Psoas muscle (tissue), 8 donors: ENCODE data around the gene HES5. TPM values are rescaled to one million over a fixed set of nuclear protein-coding genes. Genes with fewer than 3 reads are reported as not detected.

Source experiments
- ATAC-seq, 4 donors: fragments of 200-7000 bp; cut with Tn5 transposase; one replicate each; pipeline ENCODE4 v1.9.1; 2020; ENCODE audit warnings: moderate library complexity in 3 of 4, mild to moderate bottlenecking in 2 of 4
- DNase-seq, 2 donors: peaks; one replicate each; pipeline ENCODE4 v3.0.0-alpha.2; 2020
- H3K27ac ChIP-seq: fragments of 200-600 bp; one replicate; pipeline ENCODE4 v1.8.0; 2022
- H3K27me3 ChIP-seq, 3 donors: fragments of 200-600 bp in 1 of 3; one replicate each; pipeline versions ENCODE4 v1.6.1 to v1.8.0; 2013 to 2022; ENCODE audit warnings: low read length in 2 of 3, mild to moderate bottlenecking in 2 of 3, moderate library complexity in 1 of 3; ENCODE audit not compliant: insufficient read depth in 3 of 3
- H3K36me3 ChIP-seq, 2 donors: fragments of 200-600 bp in 1 of 2; one replicate each; pipeline versions ENCODE4 v1.6.1 to v1.8.0; 2013 to 2022; ENCODE audit warnings: low read depth in 1 of 2, mild to moderate bottlenecking in 1 of 2, moderate library complexity in 1 of 2; ENCODE audit not compliant: insufficient read depth in 1 of 2
- H3K4me1 ChIP-seq: fragments of 200-600 bp; one replicate; pipeline ENCODE4 v1.8.0; 2022
- H3K4me3 ChIP-seq: fragments of 200-600 bp; one replicate; pipeline ENCODE4 v1.8.0; 2022; ENCODE audit warnings: mild to moderate bottlenecking
- H3K9me3 ChIP-seq: fragments of 200-600 bp; one replicate; pipeline ENCODE4 v1.8.0; 2022
- WGBS, 3 donors: extraction: QIAGEN DNeasy Blood & Tissue Kit; methylation state at CpG; one replicate each; pipeline versions ENCODE4 v1.1.6 to v1.1.7; 2013; 5-methylcytosine and 5-hydroxymethylcytosine counted together
- intact Hi-C, 2 donors: fragments of 100-400 bp; cut with DNase I; formaldehyde crosslinking; loops; one replicate each; pipeline versions ENCODE4 v1.11.0 to v1.14.2; 2022
- polyA plus RNA-seq, 3 donors: library from polyadenylated mRNA; stranded (reverse); fragments of 200-250 nt; gene quantifications; one replicate each; pipeline ENCODE4 v1.2.3, GENCODE V29; 2013
- total RNA-seq, 4 donors: library from RNA; stranded (reverse); fragmentation: NEBNext Ultra II Directional in 2 of 4; extraction: Animal tissue kit (Norgen Biotek cat#: 25700) in 2 of 4; gene quantifications; one replicate each; pipeline versions ENCODE4 v1.2.1 to v1.2.4, GENCODE V29; 2021 to 2023
- TF ChIP-seq, protein P1 (sequence below): fragments of 200-600 bp; IDR thresholded peaks from one replicate; pipeline ENCODE4 v1.8.0; 2022; ENCODE audit warnings: antibody characterized with exemption
- donor health status: healthy with polysubstance abuse.
- donor health status: DM: no; HTN: no; CAD: no; lungs with moderate emphysema.
- donor health status: Bipolar disorder and iron deficiency.
- donor health status: healthy.
- donor health status: DM: yes; HTN: yes; CAD: no.
- donor health status: DM: no; HTN: no; CAD: no.
- donor health status: DM: no; HTN: no; CAD: no.
- donor health status: DM: yes; HTN: yes; CAD: no.

Gene HES5
- total and polyA plus RNA-seq, 7 donors = 0.13 to 0.77 (median 0.28) TPM; not detected in 1

DNA sequence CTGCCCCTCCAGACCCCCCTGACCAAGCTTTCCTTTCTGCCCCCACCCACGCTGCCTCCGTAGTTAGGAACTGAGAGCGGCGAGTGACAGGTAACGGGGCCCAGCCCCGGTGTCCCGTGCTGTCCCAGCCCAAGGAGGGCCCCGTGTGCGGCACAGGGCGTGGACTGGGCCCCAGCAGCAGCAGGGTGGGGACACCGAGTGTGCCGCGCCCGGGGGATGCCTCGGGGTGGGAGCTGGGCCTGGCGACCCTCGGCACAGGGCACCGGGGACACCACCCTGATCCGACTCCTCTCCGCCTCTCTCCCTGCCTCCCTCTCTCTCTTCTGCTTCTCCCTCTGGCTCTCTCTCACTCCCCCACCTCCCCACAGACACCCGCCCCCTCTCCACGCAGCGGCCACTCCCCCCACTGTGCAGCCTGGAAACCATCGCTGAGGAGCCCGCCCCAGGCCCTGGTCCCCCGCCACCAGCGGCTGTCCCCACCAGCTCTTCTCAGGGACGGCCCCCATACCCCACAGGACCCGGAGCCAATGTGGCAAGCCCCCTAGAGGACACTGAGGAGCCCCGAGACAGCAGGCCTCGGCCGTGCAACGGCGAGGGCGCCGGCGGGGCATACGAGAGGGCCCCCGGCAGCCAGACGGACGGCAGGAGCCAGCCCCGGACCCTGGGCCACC, 26.4 kb downstream of the HES5 start:
- TF ChIP-seq, protein P1, sequence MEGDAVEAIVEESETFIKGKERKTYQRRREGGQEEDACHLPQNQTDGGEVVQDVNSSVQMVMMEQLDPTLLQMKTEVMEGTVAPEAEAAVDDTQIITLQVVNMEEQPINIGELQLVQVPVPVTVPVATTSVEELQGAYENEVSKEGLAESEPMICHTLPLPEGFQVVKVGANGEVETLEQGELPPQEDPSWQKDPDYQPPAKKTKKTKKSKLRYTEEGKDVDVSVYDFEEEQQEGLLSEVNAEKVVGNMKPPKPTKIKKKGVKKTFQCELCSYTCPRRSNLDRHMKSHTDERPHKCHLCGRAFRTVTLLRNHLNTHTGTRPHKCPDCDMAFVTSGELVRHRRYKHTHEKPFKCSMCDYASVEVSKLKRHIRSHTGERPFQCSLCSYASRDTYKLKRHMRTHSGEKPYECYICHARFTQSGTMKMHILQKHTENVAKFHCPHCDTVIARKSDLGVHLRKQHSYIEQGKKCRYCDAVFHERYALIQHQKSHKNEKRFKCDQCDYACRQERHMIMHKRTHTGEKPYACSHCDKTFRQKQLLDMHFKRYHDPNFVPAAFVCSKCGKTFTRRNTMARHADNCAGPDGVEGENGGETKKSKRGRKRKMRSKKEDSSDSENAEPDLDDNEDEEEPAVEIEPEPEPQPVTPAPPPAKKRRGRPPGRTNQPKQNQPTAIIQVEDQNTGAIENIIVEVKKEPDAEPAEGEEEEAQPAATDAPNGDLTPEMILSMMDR = no peak
- Histone ChIP-seq H3K27ac (no peak overlapping the region), H3K4me3 (no peak overlapping the region), H3K9me3 (no peaks in the 10 kb centered on the region), H3K27me3 (peaks cover 0 to 58% (median 9%) of the 10 kb centered on the region in 3 donors), H3K4me1 (no peaks in the 10 kb centered on the region), H3K36me3 (peaks cover 0 to 13% of the 10 kb centered on the region in 2 donors)
- whole genome bisulfite sequencing, 3 donors = 34 to 42% (median 36%) methylated on average over 39 to 42 of the region's 42 CpGs
- DNase-seq (no peak), ATAC-seq (peak in 1 of 4 donors; percentile 2)
- intact Hi-C loops = no loop called here

DNA sequence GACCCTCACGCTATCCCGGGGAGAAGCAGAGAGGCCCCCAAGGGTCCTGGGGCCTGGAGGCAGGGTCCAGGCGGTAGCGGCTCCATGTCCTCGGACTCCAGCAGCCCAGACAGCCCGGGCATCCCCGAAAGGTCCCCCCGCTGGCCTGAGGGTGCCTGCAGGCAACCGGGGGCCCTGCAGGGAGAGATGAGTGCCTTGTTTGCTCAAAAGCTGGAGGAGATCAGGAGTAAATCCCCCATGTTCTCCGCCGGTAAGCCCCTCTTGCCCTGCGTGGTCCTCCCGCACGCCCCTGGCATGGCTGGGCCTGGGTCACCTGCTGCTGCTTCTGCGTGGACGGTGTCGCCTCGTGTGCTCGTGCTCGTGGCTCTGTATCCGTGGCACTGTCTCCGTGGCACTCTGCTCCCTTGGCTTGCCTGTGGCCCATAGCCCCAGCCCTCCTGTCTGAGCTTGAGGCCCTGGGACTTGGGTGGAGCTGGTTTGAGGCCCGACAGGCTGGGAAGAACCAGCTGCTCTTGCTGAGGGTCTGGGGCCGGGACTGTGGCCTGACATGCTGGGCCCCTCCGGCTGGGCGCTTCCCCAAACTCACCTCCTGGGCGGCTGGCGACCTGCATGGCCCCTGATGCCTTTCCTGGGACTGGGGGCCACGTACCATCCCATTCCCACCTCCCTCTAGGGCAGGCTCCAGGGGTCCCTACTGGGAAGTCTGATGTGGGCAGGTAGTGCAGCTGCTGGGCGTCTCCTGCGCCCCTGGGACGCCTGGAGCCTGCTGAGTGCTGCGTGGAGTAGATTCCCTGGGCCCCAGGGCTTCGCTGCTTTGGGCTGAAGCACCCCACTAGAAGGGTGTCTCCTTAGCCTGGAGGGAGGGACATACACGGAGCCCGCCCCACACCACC, 27.2 kb downstream of the HES5 start:
- Histone ChIP-seq H3K4me1 (no peaks in the 10 kb centered on the region), H3K9me3 (no peaks in the 10 kb centered on the region), H3K36me3 (peaks cover 0 to 5% of the 10 kb centered on the region in 2 donors), H3K27ac (no peak overlapping the region), H3K27me3 (peaks cover 0 to 58% (median 9%) of the 10 kb centered on the region in 3 donors), H3K4me3 (no peak overlapping the region)
- intact Hi-C loops = no loop called here
- ATAC-seq = no peak
- TF ChIP-seq, protein P1 = no peak
- 78 to 80% (median 79%) methylated on average over 32 to 36 of the region's 36 CpGs for WGBS, 3 donors
- DNase-seq = no peak

DNA sequence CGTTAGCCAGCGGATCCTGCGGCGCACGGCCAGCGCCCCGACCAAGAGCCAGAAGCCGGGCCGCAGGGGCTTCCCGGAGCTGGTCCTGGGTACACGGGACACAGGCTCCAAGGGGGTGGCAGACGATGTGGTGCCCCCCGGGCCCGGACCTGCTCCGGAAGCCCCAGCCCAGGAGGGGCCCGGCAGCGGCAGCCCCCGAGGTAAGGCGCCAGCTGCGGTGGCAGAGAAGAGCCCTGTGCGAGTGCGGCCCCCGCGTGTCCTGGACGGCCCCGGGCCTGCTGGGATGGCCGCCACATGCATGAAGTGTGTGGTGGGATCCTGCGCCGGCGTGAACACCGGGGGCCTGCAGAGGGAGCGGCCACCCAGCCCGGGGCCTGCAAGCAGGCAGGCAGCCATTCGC, 27.9 kb downstream of the HES5 start:
- H3K4me1 ChIP-seq = no peaks in the 10 kb centered on the region
- H3K9me3 ChIP-seq = no peaks in the 10 kb centered on the region
- 71 to 81% (median 71%) methylated on average over 29 to 34 of the region's 34 CpGs for WGBS, 3 donors
- no peak overlapping the region for H3K4me3 ChIP-seq
- DNase-seq (no peak), ATAC-seq (no peak)
- intact Hi-C loops = no loop called here
- no peaks in the 10 kb centered on the region for H3K36me3 ChIP-seq
- no peak overlapping the region for H3K27ac ChIP-seq
- TF ChIP-seq, protein P1 = no peak
- H3K27me3 ChIP-seq = peaks cover 0 to 58% (median 9%) of the 10 kb centered on the region in 3 donors

DNA sequence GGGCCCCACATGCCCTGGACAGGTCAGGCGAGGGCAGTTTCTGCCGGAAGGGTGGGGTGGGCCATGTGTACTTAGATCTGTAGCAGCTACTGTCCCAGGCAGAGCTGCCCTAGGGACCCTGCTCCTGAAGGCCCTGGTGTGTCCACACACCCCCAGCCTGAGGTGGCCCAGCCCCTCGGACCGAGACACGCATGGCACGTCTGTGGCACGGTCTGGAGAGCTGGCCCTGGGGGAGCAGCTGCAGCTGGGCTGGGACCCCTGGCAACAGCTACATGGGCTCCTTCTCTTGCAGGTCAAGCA, 28.3 kb downstream of the HES5 start:
- no peak overlapping the region for H3K4me3 ChIP-seq
- DNase-seq = no peak
- TF ChIP-seq, protein P1 = no peak
- WGBS, 3 donors = 21 to 43% (median 41%) methylated on average over 7 of the region's 7 CpGs
- ATAC-seq = no peak
- H3K27me3 ChIP-seq = peaks cover 0 to 61% (median 9%) of the 10 kb centered on the region in 3 donors
- intact Hi-C loops = no loop called here
- H3K9me3 ChIP-seq = no peaks in the 10 kb centered on the region
- no peaks in the 10 kb centered on the region for H3K36me3 ChIP-seq
- no peak overlapping the region for H3K27ac ChIP-seq
- H3K4me1 ChIP-seq = no peaks in the 10 kb centered on the region
